ENCODE data around the gene FLYWCH1. TPM values are rescaled to one million over a fixed set of nuclear protein-coding genes. Genes with fewer than 3 reads are reported as not detected.
"Not testable (repeated sequence)": the region's sequence is repeated elsewhere in the genome, so short reads cannot be mapped to it uniquely, and the experiment has no call there.

Gene FLYWCH1
- total and polyA plus RNA-seq, 12 donors: 22.1 to 42.3 (median 32.8) TPM

DNA sequence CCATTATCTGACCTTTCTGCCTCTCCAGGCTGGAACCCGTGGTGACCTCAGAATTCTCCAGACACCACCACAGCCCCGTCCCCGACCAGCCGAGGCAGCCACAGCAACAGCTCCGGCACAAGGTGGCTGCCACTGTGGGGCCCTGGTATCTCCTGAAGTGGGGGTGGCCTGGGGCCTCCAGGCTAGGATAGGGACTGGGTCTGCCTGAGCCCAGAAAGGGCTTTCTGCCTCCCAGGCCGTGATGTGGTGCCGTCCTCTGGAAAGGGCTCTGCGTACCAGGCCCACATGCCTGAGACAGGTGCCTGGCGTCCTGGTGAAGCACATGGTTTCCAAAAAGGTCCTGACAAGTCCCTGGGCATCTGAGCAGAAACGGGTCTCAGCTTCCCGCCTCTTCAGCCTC, 17.1 kb downstream of the FLYWCH1 start:
- intact Hi-C loops (cut with DNase I): loop anchor here in 3 of 10 donors (5.0 to 10.0 kb wide), 3 partner anchors 54 to 94 kb away; partner anchors contain the start of genes PKMYT1 (in 1 of the 3) and ZG16B (in 1 of the 3)
- no peak for ATAC-seq
- Histone ChIP-seq H3K27ac (no peak overlapping the region), H3K4me1 (peaks cover 0 to 11% (median 9%) of the 10 kb centered on the region in 9 donors), H3K27me3 (no peaks in the 10 kb centered on the region), H3K4me3 (no peak overlapping the region), H3K9me3 (no peaks in the 10 kb centered on the region), H3K36me3 (peaks cover 0 to 59% (median 22%) of the 10 kb centered on the region in 9 donors)
- TF ChIP-seq, protein P1, sequence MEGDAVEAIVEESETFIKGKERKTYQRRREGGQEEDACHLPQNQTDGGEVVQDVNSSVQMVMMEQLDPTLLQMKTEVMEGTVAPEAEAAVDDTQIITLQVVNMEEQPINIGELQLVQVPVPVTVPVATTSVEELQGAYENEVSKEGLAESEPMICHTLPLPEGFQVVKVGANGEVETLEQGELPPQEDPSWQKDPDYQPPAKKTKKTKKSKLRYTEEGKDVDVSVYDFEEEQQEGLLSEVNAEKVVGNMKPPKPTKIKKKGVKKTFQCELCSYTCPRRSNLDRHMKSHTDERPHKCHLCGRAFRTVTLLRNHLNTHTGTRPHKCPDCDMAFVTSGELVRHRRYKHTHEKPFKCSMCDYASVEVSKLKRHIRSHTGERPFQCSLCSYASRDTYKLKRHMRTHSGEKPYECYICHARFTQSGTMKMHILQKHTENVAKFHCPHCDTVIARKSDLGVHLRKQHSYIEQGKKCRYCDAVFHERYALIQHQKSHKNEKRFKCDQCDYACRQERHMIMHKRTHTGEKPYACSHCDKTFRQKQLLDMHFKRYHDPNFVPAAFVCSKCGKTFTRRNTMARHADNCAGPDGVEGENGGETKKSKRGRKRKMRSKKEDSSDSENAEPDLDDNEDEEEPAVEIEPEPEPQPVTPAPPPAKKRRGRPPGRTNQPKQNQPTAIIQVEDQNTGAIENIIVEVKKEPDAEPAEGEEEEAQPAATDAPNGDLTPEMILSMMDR (IDR thresholded peaks at IDR 0.05): no peak
- no peak for DNase-seq
- WGBS, 2 donors: 89% methylated on average over 11 of the region's 11 CpGs

DNA sequence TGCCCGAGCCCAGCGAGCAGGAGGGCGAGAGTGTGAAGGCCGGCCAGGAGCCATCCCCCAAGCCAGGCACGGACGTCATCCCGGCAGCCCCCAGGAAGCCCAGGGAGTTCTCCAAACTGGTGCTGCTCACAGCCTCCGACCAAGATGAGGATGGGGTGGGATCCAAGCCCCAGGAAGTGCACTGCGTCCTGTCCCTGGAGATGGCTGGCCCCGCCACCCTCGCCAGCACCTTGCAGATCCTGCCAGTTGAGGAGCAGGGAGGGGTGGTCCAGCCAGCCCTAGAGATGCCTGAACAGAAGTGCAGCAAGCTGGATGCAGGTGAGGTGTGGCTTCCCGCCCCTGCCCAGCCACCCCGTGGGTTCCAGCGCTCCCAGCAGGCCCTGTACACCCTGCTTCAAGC, 18.0 kb downstream of the FLYWCH1 start:
- no peak overlapping the region for H3K4me3 ChIP-seq
- WGBS, 2 donors: 91 to 92% methylated on average over 14 of the region's 14 CpGs
- TF ChIP-seq, protein P1 (IDR thresholded peaks at IDR 0.05): no peak
- no peak overlapping the region for H3K27ac ChIP-seq
- peaks cover 0 to 11% (median 9%) of the 10 kb centered on the region in 9 donors for H3K4me1 ChIP-seq
- ATAC-seq (no peak), DNase-seq (no peak)
- no peaks in the 10 kb centered on the region for H3K27me3 ChIP-seq
- H3K36me3 ChIP-seq: peaks cover 0 to 63% (median 25%) of the 10 kb centered on the region in 9 donors
- no peaks in the 10 kb centered on the region for H3K9me3 ChIP-seq
- intact Hi-C loops (cut with DNase I): loop anchor here in 3 of 10 donors (5.0 to 10.0 kb wide), 3 partner anchors 53 to 95 kb away; partner anchors contain the start of genes PKMYT1 (in 1 of the 3) and ZG16B (in 1 of the 3)

DNA sequence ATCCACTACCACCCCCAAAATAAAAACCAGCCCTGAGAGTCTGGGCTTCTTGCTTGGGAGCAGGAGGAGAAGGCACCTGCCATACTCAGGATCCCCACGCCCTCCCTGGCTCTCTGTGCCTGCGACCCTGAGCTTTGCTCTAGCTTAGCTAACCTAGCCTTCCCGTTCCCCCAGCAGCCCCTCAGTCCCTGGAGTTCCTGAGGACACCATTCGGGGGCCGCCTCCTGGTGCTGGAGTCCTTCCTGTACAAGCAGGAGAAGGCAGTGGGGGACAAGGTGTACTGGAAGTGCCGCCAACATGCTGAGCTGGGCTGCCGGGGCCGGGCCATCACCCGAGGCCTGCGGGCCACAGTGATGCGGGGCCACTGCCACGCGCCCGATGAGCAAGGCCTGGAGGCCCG, 18.5 kb downstream of the FLYWCH1 start:
- 95 to 97% methylated on average over 15 of the region's 15 CpGs for WGBS, 2 donors
- TF ChIP-seq, protein P1 (IDR thresholded peaks at IDR 0.05): no peak
- peaks cover 0 to 11% (median 9%) of the 10 kb centered on the region in 9 donors for H3K4me1 ChIP-seq
- H3K36me3 ChIP-seq: peaks cover 0 to 65% (median 30%) of the 10 kb centered on the region in 9 donors
- intact Hi-C loops (cut with DNase I): no loop called here
- H3K27me3 ChIP-seq: no peaks in the 10 kb centered on the region
- ATAC-seq (no peak), DNase-seq (no peak)
- H3K9me3 ChIP-seq: no peaks in the 10 kb centered on the region
- no peak overlapping the region for H3K27ac ChIP-seq
- no peak overlapping the region for H3K4me3 ChIP-seq

DNA sequence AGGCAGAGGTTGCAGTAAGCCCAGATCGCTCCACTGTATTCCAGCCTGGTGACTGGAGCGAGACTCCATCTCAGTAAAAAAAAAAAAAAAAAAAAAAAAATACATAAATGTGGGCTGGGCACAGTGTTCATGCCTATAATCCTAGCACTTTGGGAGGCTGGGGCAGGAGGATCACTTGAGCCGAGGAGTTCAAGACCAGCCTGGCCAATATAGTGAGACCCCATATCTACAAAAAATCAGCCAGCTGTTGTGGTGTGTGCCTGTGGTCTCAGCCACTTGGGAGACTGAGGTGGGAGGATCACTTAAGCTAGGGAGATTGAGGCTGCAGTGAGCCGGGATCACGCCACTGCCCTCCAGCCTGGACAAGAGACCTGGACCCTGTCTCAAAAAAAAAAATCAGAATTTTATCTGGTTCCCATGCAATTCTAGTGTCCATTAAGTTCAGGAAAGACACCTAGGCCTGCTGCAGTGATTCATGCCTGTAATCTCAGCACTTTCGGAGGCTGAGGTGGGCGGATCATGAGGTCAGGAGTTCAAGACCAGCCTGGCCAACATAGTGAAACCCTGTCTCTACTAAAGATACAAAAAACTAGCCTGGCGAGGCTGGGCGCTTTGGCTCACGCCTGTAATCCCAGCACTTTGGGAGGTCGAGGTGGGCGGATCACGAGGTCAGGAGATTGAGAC, 19.6 kb downstream of the FLYWCH1 start:
- ATAC-seq; intact Hi-C loops (cut with DNase I); H3K9me3 ChIP-seq; H3K27me3 ChIP-seq; H3K27ac ChIP-seq; DNase-seq; H3K4me3 ChIP-seq: not testable (repeated sequence)
- H3K4me1 ChIP-seq: peaks cover 0 to 10% (median 9%) of the 10 kb centered on the region in 9 donors
- WGBS, 2 donors: 93 to 95% methylated on average over 13 of the region's 13 CpGs
- peaks cover 0 to 77% (median 34%) of the 10 kb centered on the region in 9 donors for H3K36me3 ChIP-seq

DNA sequence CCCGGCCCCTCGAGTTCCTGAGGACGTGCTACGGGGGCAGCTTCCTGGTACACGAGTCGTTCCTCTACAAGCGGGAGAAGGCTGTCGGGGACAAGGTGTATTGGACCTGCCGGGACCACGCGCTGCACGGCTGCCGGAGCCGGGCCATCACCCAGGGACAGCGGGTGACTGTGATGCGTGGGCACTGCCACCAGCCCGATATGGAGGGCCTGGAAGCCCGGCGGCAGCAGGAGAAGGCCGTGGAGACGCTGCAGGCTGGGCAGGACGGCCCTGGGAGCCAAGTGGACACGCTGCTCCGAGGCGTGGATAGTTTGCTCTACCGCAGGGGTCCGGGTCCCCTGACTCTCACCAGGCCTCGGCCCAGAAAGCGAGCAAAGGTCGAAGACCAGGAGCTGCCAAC, 21.4 kb downstream of the FLYWCH1 start:
- no peaks in the 10 kb centered on the region for H3K9me3 ChIP-seq
- no peaks in the 10 kb centered on the region for H3K4me1 ChIP-seq
- H3K27me3 ChIP-seq: no peaks in the 10 kb centered on the region
- TF ChIP-seq, protein P1 (IDR thresholded peaks at IDR 0.05): no peak
- ATAC-seq: peak in 1 of 8 donors; percentile 15
- WGBS, 2 donors: 92 to 95% methylated on average over 30 of the region's 30 CpGs
- peaks cover 0 to 94% (median 48%) of the 10 kb centered on the region in 9 donors for H3K36me3 ChIP-seq
- intact Hi-C loops (cut with DNase I): no loop called here
- no peak overlapping the region for H3K27ac ChIP-seq
- H3K4me3 ChIP-seq: no peak overlapping the region
- no peak for DNase-seq

All from heart right ventricle (tissue), 16 donors.